HG03342 (cell line): ENCODE results near the gene ANKS1A.
"Not testable (repeated sequence)": the region's sequence is repeated elsewhere in the genome, so short reads cannot be mapped to it uniquely, and the experiment has no call there.

ENCODE experiments used
- ATAC-seq: cut with Tn5 transposase; IDR thresholded peaks from one replicate; pipeline ENCODE4 v1.9.1; 2021; ENCODE audit warnings: mild to moderate bottlenecking, moderate library complexity; ENCODE audit not compliant: unreplicated experiment

The ANKS1A gene

GRCh38 chr6:34884996-34885395, 4.1 kb upstream of the ANKS1A start:
- no peak for ATAC-seq

GRCh38 chr6:34885837-34886236, 3.2 kb upstream of the ANKS1A start:
- ATAC-seq: not testable (repeated sequence)

GRCh38 chr6:34887753-34888513, 1.1 kb upstream of the ANKS1A start, which contains the start of gene TAF11:
Gene TAF11 (minus strand): TSS chr6:34888042. CDS start chr6:34887957, 85 bp downstream.
- peak; percentile 83 for ATAC-seq

GRCh38 chr6:34888514-34888856, 570 bp upstream of the ANKS1A start:
- no peak for ATAC-seq

GRCh38 chr6:34890533-34890925, 1.5 kb downstream of the ANKS1A start:
- ATAC-seq: no peak

- ATAC-seq: no peak
Observed at GRCh38 chr6:34891296-34891695, 2.2 kb downstream of the ANKS1A start.

GRCh38 chr6:34894693-34895092, 5.6 kb downstream of the ANKS1A start:
- no peak for ATAC-seq

- no peak for ATAC-seq
Observed at GRCh38 chr6:34897130-34897529, 8.1 kb downstream of the ANKS1A start.

- no peak for ATAC-seq
Observed at GRCh38 chr6:34897716-34898115, 8.7 kb downstream of the ANKS1A start.

GRCh38 chr6:34899748-34900147, 10.7 kb downstream of the ANKS1A start:
- ATAC-seq: not testable (repeated sequence)

- ATAC-seq: no peak
Observed at GRCh38 chr6:34900321-34901031, 11.4 kb downstream of the ANKS1A start.

GRCh38 chr6:34901930-34902329, 12.9 kb downstream of the ANKS1A start:
- no peak for ATAC-seq

- ATAC-seq: no peak
Observed at GRCh38 chr6:34904990-34905613, 16.0 kb downstream of the ANKS1A start.

- ATAC-seq: no peak
Observed at GRCh38 chr6:34906826-34907225, 17.8 kb downstream of the ANKS1A start.

GRCh38 chr6:34908194-34908593, 19.1 kb downstream of the ANKS1A start:
- no peak for ATAC-seq

- ATAC-seq: no peak
Observed at GRCh38 chr6:34909320-34909883, 20.3 kb downstream of the ANKS1A start.

- no peak for ATAC-seq
Observed at GRCh38 chr6:34911822-34912221, 22.8 kb downstream of the ANKS1A start.

- ATAC-seq: no peak
Observed at GRCh38 chr6:34912715-34913464, 23.8 kb downstream of the ANKS1A start.

- ATAC-seq: no peak
Observed at GRCh38 chr6:34914358-34914757, 25.3 kb downstream of the ANKS1A start.

- ATAC-seq: no peak
Observed at GRCh38 chr6:34916348-34916967, 27.4 kb downstream of the ANKS1A start.
